IPS-15b (cell line): ENCODE data around the gene GPC5.

ENCODE experiments used
- H3K27me3 ChIP-seq: one replicate; pipeline ENCODE4 v1.6.1; 2013; ENCODE audit warnings: low read length; ENCODE audit not compliant: control insufficient read depth, insufficient read depth
- H3K36me3 ChIP-seq: one replicate; pipeline ENCODE4 v1.6.1; 2013; ENCODE audit warnings: low read length; ENCODE audit not compliant: control insufficient read depth, insufficient read depth
- H3K4me1 ChIP-seq: one replicate; pipeline ENCODE4 v1.6.1; 2013; ENCODE audit warnings: mild to moderate bottlenecking, low read length; ENCODE audit not compliant: control insufficient read depth, insufficient read depth
- H3K4me3 ChIP-seq: one replicate; pipeline ENCODE4 v1.5.1; 2013; ENCODE audit warnings: low read depth, low read length
- H3K9ac ChIP-seq: one replicate; pipeline ENCODE4 v1.6.1; 2013; ENCODE audit warnings: low read depth, mild to moderate bottlenecking, low read length
- H3K9me3 ChIP-seq: one replicate; pipeline ENCODE4 v1.6.1; 2013; ENCODE audit warnings: mild to moderate bottlenecking, low read length; ENCODE audit not compliant: control insufficient read depth, insufficient read depth

Gene GPC5

GRCh38 chr13:91922969-91923592 is 524.7 kb downstream of the GPC5 start:
- no peaks in the 10 kb centered on the region for H3K4me1 ChIP-seq
- no peaks in the 10 kb centered on the region for H3K9me3 ChIP-seq
- no peaks in the 10 kb centered on the region for H3K27me3 ChIP-seq
- no peaks in the 10 kb centered on the region for H3K36me3 ChIP-seq
- H3K4me3 ChIP-seq = no peak overlapping the region
- H3K9ac ChIP-seq = no peak overlapping the region

GRCh38 chr13:91930687-91931086 is 532.3 kb downstream of the GPC5 start:
- Histone ChIP-seq H3K4me1 (no peaks in the 10 kb centered on the region), H3K27me3 (no peaks in the 10 kb centered on the region), H3K9me3 (no peaks in the 10 kb centered on the region), H3K9ac (no peak overlapping the region), H3K4me3 (no peak overlapping the region), H3K36me3 (no peaks in the 10 kb centered on the region)

GRCh38 chr13:91934354-91934753 is 535.9 kb downstream of the GPC5 start:
- Histone ChIP-seq H3K9me3 (no peaks in the 10 kb centered on the region), H3K36me3 (no peaks in the 10 kb centered on the region), H3K4me3 (no peak overlapping the region), H3K27me3 (no peaks in the 10 kb centered on the region), H3K4me1 (no peaks in the 10 kb centered on the region), H3K9ac (no peak overlapping the region)

- Histone ChIP-seq H3K36me3 (no peaks in the 10 kb centered on the region), H3K27me3 (no peaks in the 10 kb centered on the region), H3K9me3 (no peaks in the 10 kb centered on the region), H3K9ac (no peak overlapping the region), H3K4me1 (no peaks in the 10 kb centered on the region), H3K4me3 (no peak overlapping the region)
These were observed 548.2 kb downstream of the GPC5 start for GRCh38 chr13:91946498-91947070.

- Histone ChIP-seq H3K4me3 (no peak overlapping the region), H3K9ac (no peak overlapping the region), H3K4me1 (no peaks in the 10 kb centered on the region), H3K9me3 (no peaks in the 10 kb centered on the region), H3K27me3 (no peaks in the 10 kb centered on the region), H3K36me3 (no peaks in the 10 kb centered on the region)
These were observed 550.3 kb downstream of the GPC5 start for GRCh38 chr13:91948736-91949135.

GRCh38 chr13:91950803-91951202 is 552.4 kb downstream of the GPC5 start:
- Histone ChIP-seq H3K36me3 (no peaks in the 10 kb centered on the region), H3K4me1 (no peaks in the 10 kb centered on the region), H3K9ac (no peak overlapping the region), H3K27me3 (no peaks in the 10 kb centered on the region), H3K4me3 (no peak overlapping the region), H3K9me3 (no peaks in the 10 kb centered on the region)

- Histone ChIP-seq H3K4me3 (no peak overlapping the region), H3K36me3 (no peaks in the 10 kb centered on the region), H3K9ac (no peak overlapping the region), H3K4me1 (no peaks in the 10 kb centered on the region), H3K27me3 (no peaks in the 10 kb centered on the region), H3K9me3 (no peaks in the 10 kb centered on the region)
These were observed 557.3 kb downstream of the GPC5 start for GRCh38 chr13:91955546-91956355.

GRCh38 chr13:91960947-91961346 is 562.5 kb downstream of the GPC5 start:
- no peaks in the 10 kb centered on the region for H3K4me1 ChIP-seq
- H3K9ac ChIP-seq = no peak overlapping the region
- H3K9me3 ChIP-seq = no peaks in the 10 kb centered on the region
- H3K27me3 ChIP-seq = no peaks in the 10 kb centered on the region
- no peak overlapping the region for H3K4me3 ChIP-seq
- H3K36me3 ChIP-seq = no peaks in the 10 kb centered on the region

GRCh38 chr13:91962946-91963345 is 564.5 kb downstream of the GPC5 start:
- no peaks in the 10 kb centered on the region for H3K9me3 ChIP-seq
- H3K9ac ChIP-seq = no peak overlapping the region
- no peaks in the 10 kb centered on the region for H3K36me3 ChIP-seq
- H3K4me3 ChIP-seq = no peak overlapping the region
- H3K4me1 ChIP-seq = no peaks in the 10 kb centered on the region
- H3K27me3 ChIP-seq = no peaks in the 10 kb centered on the region

- H3K27me3 ChIP-seq = no peaks in the 10 kb centered on the region
- H3K9ac ChIP-seq = no peak overlapping the region
- H3K4me3 ChIP-seq = no peak overlapping the region
- H3K9me3 ChIP-seq = no peaks in the 10 kb centered on the region
- H3K4me1 ChIP-seq = no peaks in the 10 kb centered on the region
- H3K36me3 ChIP-seq = no peaks in the 10 kb centered on the region
These were observed 567.1 kb downstream of the GPC5 start for GRCh38 chr13:91965511-91965910.

- no peaks in the 10 kb centered on the region for H3K9me3 ChIP-seq
- H3K27me3 ChIP-seq = no peaks in the 10 kb centered on the region
- no peaks in the 10 kb centered on the region for H3K4me1 ChIP-seq
- no peak overlapping the region for H3K4me3 ChIP-seq
- no peak overlapping the region for H3K9ac ChIP-seq
- H3K36me3 ChIP-seq = no peaks in the 10 kb centered on the region
These were observed 580.1 kb downstream of the GPC5 start for GRCh38 chr13:91978571-91978970.
